ENCODE measurements around the gene TSPAN11. TPM values are rescaled to one million over a fixed set of nuclear protein-coding genes. Genes with fewer than 3 reads are reported as not detected.
A peak's percentile ranks its signal among the peaks of the same experiment; 100 is the strongest.

The TSPAN11 gene, protein sequence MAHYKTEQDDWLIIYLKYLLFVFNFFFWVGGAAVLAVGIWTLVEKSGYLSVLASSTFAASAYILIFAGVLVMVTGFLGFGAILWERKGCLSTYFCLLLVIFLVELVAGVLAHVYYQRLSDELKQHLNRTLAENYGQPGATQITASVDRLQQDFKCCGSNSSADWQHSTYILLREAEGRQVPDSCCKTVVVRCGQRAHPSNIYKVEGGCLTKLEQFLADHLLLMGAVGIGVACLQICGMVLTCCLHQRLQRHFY
- total RNA-seq = not detected
- total RNA-seq (2013) = 0.02 TPM
- 0 to 0.21 (median 0) reads per million in 29 experiments for total RNA-seq

DNA sequence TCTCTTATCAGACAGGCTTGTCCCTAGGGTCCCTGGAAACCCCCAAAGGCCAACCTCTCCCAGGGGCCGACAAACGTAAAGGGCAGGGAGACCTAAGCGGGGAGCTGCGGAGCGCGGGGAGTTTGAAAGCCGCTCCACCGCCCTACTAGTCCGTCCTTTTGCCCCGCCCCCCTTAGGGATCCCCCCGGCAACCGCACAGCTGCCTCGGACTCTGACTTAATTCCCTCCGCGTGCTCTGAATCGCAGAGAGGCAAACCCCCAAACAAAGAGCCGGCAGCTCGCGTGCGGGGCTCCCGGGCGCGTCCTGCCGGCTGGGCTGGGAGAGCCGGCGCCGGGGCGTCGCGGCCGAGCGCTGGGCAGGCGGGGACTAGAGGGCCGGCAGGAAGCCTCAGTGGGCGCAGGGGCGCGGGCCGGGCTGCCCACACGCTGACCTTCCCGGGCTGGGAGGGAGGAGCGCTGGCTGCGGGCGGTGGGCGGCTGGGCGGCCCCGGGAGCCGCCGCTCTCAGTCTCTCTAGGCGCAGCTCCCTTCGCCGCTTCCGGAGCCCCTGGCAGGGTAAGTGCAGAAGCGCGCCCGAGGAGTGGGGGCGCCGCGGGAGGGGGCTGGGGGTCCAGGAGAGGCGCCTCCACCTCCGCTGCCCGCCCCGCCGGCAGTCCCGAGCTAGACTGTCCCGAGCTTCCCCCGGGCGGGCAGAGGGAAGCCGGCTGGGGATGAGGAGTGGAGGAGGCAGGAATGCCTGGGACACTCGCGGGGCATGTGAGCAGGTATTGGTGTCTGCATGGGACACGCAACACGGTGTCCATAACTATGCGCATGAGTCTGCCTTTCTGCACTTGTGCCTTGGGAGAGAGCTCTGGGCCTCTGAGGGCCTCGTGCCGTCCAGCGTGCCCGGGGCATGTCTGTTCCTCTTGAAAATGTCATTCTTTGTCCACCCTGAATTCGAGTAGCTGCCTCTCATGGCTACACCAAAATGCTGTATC lies at the start of gene TSPAN11:
Gene TSPAN11 (plus strand): TSS at position 506 of the 979 bp plus-strand sequence. CDS start 27,244 bp downstream, outside the sequence.
- POLR2A ChIA-PET = no interaction called here

GRCh38 chr12:30877105-30877875 lies 49.3 kb upstream of the TSPAN11 start:
- Mint-ChIP-seq H3K27ac (no peak overlapping the region), H3K36me3 (no peaks in the 10 kb centered on the region), H3K27me3 (peaks cover 27 to 40% of the 10 kb centered on the region in 2 donors), H3K9me3 (no peaks in the 10 kb centered on the region), H3K4me1 (no peaks in the 10 kb centered on the region), H3K4me3 (no peak overlapping the region)
- Histone ChIP-seq H3K36me3 (ENCODE audit: control insufficient read depth in 2 of 2, extremely low read depth in 1 of 2, insufficient read depth in 1 of 2, low read length in 1 of 2) (no peaks in the 10 kb centered on the region), H3K27me3 (replicated peaks in 1 of 2; ENCODE audit: control insufficient read depth in 2 of 2, extremely low read depth in 1 of 2, insufficient read depth in 2 of 2, low read length in 1 of 2) (peaks cover 0 to 30% of the 10 kb centered on the region in 2 experiments), H3K4me3 (ENCODE audit: control insufficient read depth in 1 of 2, extremely low read depth in 1 of 2, low read length in 1 of 2) (no peak overlapping the region), H3K9me3 (no peaks in the 10 kb centered on the region), H3K27ac (ENCODE audit: low read length) (no peak overlapping the region), H3K4me1 (ENCODE audit: control insufficient read depth in 1 of 2, extremely low read depth in 1 of 2, insufficient read depth in 2 of 2, low read length in 2 of 2) (no peaks in the 10 kb centered on the region)
- ATAC-seq (replicated peaks in 1 of 4) (no peak), DNase-seq (no peak)
- POLR2A ChIA-PET = interaction anchor here in 1 of 2 donors (0.7 kb wide), 1 partner anchor 1432 kb away, joined by 3 read pairs; no protein-coding TSS in a partner anchor
- CTCF ChIA-PET = no interaction called here
- 82% methylated on average over 4 of the region's 7 CpGs for WGBS (ENCODE audit: insufficient coverage)

More for the DNA sequence above, at the start of gene TSPAN11:
- Mint-ChIP-seq H3K4me3 (peak within 1 kb of the TSS in 1 of 3 donors; percentile 18), H3K4me1 (peaks cover 0 to 5% (median 4%) of the 10 kb centered on the region in 3 donors), H3K9me3 (no peaks in the 10 kb centered on the region), H3K27me3 (peaks cover 54 to 61% of the 10 kb centered on the region in 2 donors), H3K36me3 (no peaks in the 10 kb centered on the region), H3K27ac (no peak within 1 kb of the TSS)
- Histone ChIP-seq H3K4me1 (ENCODE audit: control insufficient read depth in 1 of 2, extremely low read depth in 1 of 2, insufficient read depth in 2 of 2, low read length in 2 of 2) (no peaks in the 10 kb centered on the region), H3K4me3 (ENCODE audit: control insufficient read depth in 1 of 2, extremely low read depth in 1 of 2, low read length in 1 of 2) (peak within 1 kb of the TSS in 1 of 2 donors; percentile 2), H3K27ac (ENCODE audit: low read length) (no peak within 1 kb of the TSS), H3K36me3 (ENCODE audit: control insufficient read depth in 2 of 2, extremely low read depth in 1 of 2, insufficient read depth in 1 of 2, low read length in 1 of 2) (no peaks in the 10 kb centered on the region), H3K9me3 (no peaks in the 10 kb centered on the region), H3K27me3 (replicated peaks in 1 of 2; ENCODE audit: control insufficient read depth in 2 of 2, extremely low read depth in 1 of 2, insufficient read depth in 2 of 2, low read length in 1 of 2) (peaks cover 8 to 55% of the 10 kb centered on the region in 2 experiments)
- DNase-seq (peak in 1 of 35 experiments; percentile 9), ATAC-seq (replicated peaks in 1 of 4) (no peak)
- CTCF ChIA-PET = no interaction called here
- WGBS (ENCODE audit: insufficient coverage) = 11% methylated on average over 77 of the region's 78 CpGs

GRCh38 chr12:30878024-30878423 lies 48.5 kb upstream of the TSPAN11 start:
- POLR2A ChIA-PET = no interaction called here
- H3K4me3 Mint-ChIP-seq = no peak overlapping the region

GRCh38 chr12:30880061-30880460 lies 46.5 kb upstream of the TSPAN11 start:
- H3K27me3 Mint-ChIP-seq = peaks cover 27 to 38% of the 10 kb centered on the region in 2 donors
- no peaks in the 10 kb centered on the region for H3K4me1 Mint-ChIP-seq
- ChIA-PET POLR2A (no interaction called here), CTCF (no interaction called here)
- no peaks in the 10 kb centered on the region for H3K4me1 ChIP-seq (ENCODE audit: control insufficient read depth in 1 of 2, extremely low read depth in 1 of 2, insufficient read depth in 2 of 2, low read length in 2 of 2)
- H3K4me3 ChIP-seq (ENCODE audit: control insufficient read depth in 1 of 2, extremely low read depth in 1 of 2, low read length in 1 of 2) = no peak overlapping the region
- no peaks in the 10 kb centered on the region for H3K36me3 Mint-ChIP-seq
- H3K36me3 ChIP-seq (ENCODE audit: control insufficient read depth in 2 of 2, extremely low read depth in 1 of 2, insufficient read depth in 1 of 2, low read length in 1 of 2) = no peaks in the 10 kb centered on the region
- peaks cover 0 to 26% of the 10 kb centered on the region in 2 experiments for H3K27me3 ChIP-seq (replicated peaks in 1 of 2; ENCODE audit: control insufficient read depth in 2 of 2, extremely low read depth in 1 of 2, insufficient read depth in 2 of 2, low read length in 1 of 2)
- H3K4me3 Mint-ChIP-seq = no peak overlapping the region
- no peak overlapping the region for H3K27ac ChIP-seq (ENCODE audit: low read length)
- DNase-seq = no peak
- ATAC-seq (replicated peaks in 1 of 4) = no peak
- H3K9me3 ChIP-seq = no peaks in the 10 kb centered on the region
- WGBS (ENCODE audit: insufficient coverage) = no CpG with 5 or more reads among the region's 6 CpGs
- H3K9me3 Mint-ChIP-seq = peaks cover 0 to 5% (median 3%) of the 10 kb centered on the region in 3 donors
- no peak overlapping the region for H3K27ac Mint-ChIP-seq

More at GRCh38 chr12:30878024-30878423, 48.5 kb upstream of the TSPAN11 start:
- H3K36me3 ChIP-seq (ENCODE audit: control insufficient read depth in 2 of 2, extremely low read depth in 1 of 2, insufficient read depth in 1 of 2, low read length in 1 of 2) = no peaks in the 10 kb centered on the region
- H3K4me3 ChIP-seq (ENCODE audit: control insufficient read depth in 1 of 2, extremely low read depth in 1 of 2, low read length in 1 of 2) = no peak overlapping the region
- CTCF ChIA-PET = no interaction called here
- H3K27ac ChIP-seq (ENCODE audit: low read length) = no peak overlapping the region
- no peak for ATAC-seq (replicated peaks in 1 of 4)
- peaks cover 27 to 40% of the 10 kb centered on the region in 2 donors for H3K27me3 Mint-ChIP-seq
- 60% methylated on average over 1 of the region's 2 CpGs for WGBS (ENCODE audit: insufficient coverage)
- no peaks in the 10 kb centered on the region for H3K4me1 Mint-ChIP-seq
- no peak overlapping the region for H3K27ac Mint-ChIP-seq
- H3K9me3 Mint-ChIP-seq = no peaks in the 10 kb centered on the region
- H3K27me3 ChIP-seq (replicated peaks in 1 of 2; ENCODE audit: control insufficient read depth in 2 of 2, extremely low read depth in 1 of 2, insufficient read depth in 2 of 2, low read length in 1 of 2) = peaks cover 0 to 30% of the 10 kb centered on the region in 2 experiments
- no peaks in the 10 kb centered on the region for H3K36me3 Mint-ChIP-seq
- no peaks in the 10 kb centered on the region for H3K9me3 ChIP-seq
- DNase-seq = no peak
- no peaks in the 10 kb centered on the region for H3K4me1 ChIP-seq (ENCODE audit: control insufficient read depth in 1 of 2, extremely low read depth in 1 of 2, insufficient read depth in 2 of 2, low read length in 2 of 2)

DNA sequence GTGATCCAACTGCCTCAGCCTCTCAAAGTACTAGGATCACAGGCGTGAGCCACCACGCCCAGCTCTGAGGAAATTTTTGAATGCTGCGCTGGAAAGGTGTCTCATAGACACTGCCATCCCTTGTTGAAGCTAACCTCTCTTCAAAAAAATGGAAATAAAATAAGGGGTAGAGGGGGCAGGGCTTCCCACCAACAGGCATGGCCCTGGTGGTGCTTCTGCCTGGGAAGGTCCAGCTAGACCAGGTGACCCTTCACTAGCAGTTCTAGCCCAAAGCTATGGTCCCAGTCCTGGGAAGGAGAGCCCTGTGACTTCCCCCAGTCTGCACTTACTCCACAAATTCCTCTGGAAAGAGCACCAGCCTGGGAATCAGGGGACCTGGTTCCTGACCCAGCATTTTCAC lies 45.7 kb upstream of the TSPAN11 start:
- ChIA-PET CTCF (interaction anchor here in 1 of 2 donors (0.6 kb wide), 1 partner anchor 479 kb away, joined by 4 read pairs; no protein-coding TSS in a partner anchor), POLR2A (no interaction called here)
- Histone ChIP-seq H3K27ac (ENCODE audit: low read length) (no peak overlapping the region), H3K9me3 (no peaks in the 10 kb centered on the region), H3K27me3 (replicated peaks in 1 of 2; ENCODE audit: control insufficient read depth in 2 of 2, extremely low read depth in 1 of 2, insufficient read depth in 2 of 2, low read length in 1 of 2) (peaks cover 0 to 22% of the 10 kb centered on the region in 2 experiments), H3K4me3 (ENCODE audit: control insufficient read depth in 1 of 2, extremely low read depth in 1 of 2, low read length in 1 of 2) (no peak overlapping the region), H3K36me3 (ENCODE audit: control insufficient read depth in 2 of 2, extremely low read depth in 1 of 2, insufficient read depth in 1 of 2, low read length in 1 of 2) (no peaks in the 10 kb centered on the region), H3K4me1 (ENCODE audit: control insufficient read depth in 1 of 2, extremely low read depth in 1 of 2, insufficient read depth in 2 of 2, low read length in 2 of 2) (no peaks in the 10 kb centered on the region)
- peaks cover 27 to 30% of the 10 kb centered on the region in 2 donors for H3K27me3 Mint-ChIP-seq
- H3K4me1 Mint-ChIP-seq = no peaks in the 10 kb centered on the region
- ATAC-seq (replicated peaks in 1 of 4) (no peak), DNase-seq (no peak)
- no peak overlapping the region for H3K4me3 Mint-ChIP-seq
- peaks cover 0 to 6% (median 3%) of the 10 kb centered on the region in 3 donors for H3K9me3 Mint-ChIP-seq
- no peaks in the 10 kb centered on the region for H3K36me3 Mint-ChIP-seq
- no peak overlapping the region for H3K27ac Mint-ChIP-seq
- WGBS (ENCODE audit: insufficient coverage) = no CpG with 5 or more reads among the region's 3 CpGs

DNA sequence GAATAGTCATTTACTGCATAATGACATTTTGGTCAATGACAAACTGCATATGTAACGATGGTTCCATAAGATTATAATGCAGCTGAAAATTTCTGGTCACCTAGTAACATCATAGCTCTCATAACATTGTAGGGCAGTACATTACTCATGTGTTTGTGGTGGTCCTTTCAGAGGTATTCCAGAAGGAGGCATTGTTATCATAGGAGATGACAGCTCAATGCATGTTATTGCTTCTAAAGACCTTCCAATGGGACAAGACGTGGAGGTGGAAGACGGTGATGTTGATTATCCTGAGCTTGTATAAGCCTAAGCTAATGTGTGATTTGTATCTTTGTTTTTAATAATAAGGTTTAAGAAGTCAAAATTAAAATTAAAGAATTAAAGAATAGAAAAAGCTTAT lies 43.8 kb upstream of the TSPAN11 start:
- no peak for ATAC-seq (replicated peaks in 1 of 4)
- POLR2A ChIA-PET = no interaction called here
- Mint-ChIP-seq H3K36me3 (no peaks in the 10 kb centered on the region), H3K4me1 (no peaks in the 10 kb centered on the region), H3K27ac (no peak overlapping the region), H3K9me3 (peaks cover 15 to 21% (median 18%) of the 10 kb centered on the region in 3 donors), H3K27me3 (peaks cover 11 to 16% of the 10 kb centered on the region in 2 donors), H3K4me3 (no peak overlapping the region)
- peaks cover 0 to 14% of the 10 kb centered on the region in 2 experiments for H3K27me3 ChIP-seq (replicated peaks in 1 of 2; ENCODE audit: control insufficient read depth in 2 of 2, extremely low read depth in 1 of 2, insufficient read depth in 2 of 2, low read length in 1 of 2)
- no peak overlapping the region for H3K27ac ChIP-seq (ENCODE audit: low read length)
- no peak for DNase-seq
- no peak overlapping the region for H3K4me3 ChIP-seq (ENCODE audit: control insufficient read depth in 1 of 2, extremely low read depth in 1 of 2, low read length in 1 of 2)
- H3K36me3 ChIP-seq (ENCODE audit: control insufficient read depth in 2 of 2, extremely low read depth in 1 of 2, insufficient read depth in 1 of 2, low read length in 1 of 2) = no peaks in the 10 kb centered on the region
- WGBS (ENCODE audit: insufficient coverage) = 100% methylated on average over 1 of the region's 3 CpGs
- no peaks in the 10 kb centered on the region for H3K4me1 ChIP-seq (ENCODE audit: control insufficient read depth in 1 of 2, extremely low read depth in 1 of 2, insufficient read depth in 2 of 2, low read length in 2 of 2)
- no peaks in the 10 kb centered on the region for H3K9me3 ChIP-seq
- CTCF ChIA-PET = no interaction called here

Measured in T-cell (primary cell).